ENCODE data around the gene CERCAM.

Gene CERCAM

DNA sequence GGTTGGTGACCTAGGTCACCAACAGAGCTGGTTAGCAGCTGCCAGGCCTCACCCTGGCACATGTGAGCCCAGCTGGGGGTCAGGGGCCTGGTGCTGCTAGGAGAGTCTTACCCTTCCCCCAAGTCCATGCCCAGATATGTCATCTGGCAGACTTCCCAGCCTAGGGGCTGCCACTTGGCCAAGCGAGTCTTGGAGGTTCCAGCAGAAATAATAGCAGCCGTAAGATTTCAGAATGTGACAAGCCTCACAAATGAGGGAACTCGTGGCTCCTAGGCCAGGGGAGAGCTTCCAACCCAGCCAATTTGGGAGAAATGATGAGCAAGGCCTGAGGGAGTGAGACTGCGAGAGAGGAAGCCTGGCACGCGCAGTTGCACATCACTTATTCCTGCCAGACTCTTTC, 38.4 kb upstream of the CERCAM start:
- no peak for DNase-seq (ENCODE audit: low read depth)
- TF ChIP-seq, protein P1, sequence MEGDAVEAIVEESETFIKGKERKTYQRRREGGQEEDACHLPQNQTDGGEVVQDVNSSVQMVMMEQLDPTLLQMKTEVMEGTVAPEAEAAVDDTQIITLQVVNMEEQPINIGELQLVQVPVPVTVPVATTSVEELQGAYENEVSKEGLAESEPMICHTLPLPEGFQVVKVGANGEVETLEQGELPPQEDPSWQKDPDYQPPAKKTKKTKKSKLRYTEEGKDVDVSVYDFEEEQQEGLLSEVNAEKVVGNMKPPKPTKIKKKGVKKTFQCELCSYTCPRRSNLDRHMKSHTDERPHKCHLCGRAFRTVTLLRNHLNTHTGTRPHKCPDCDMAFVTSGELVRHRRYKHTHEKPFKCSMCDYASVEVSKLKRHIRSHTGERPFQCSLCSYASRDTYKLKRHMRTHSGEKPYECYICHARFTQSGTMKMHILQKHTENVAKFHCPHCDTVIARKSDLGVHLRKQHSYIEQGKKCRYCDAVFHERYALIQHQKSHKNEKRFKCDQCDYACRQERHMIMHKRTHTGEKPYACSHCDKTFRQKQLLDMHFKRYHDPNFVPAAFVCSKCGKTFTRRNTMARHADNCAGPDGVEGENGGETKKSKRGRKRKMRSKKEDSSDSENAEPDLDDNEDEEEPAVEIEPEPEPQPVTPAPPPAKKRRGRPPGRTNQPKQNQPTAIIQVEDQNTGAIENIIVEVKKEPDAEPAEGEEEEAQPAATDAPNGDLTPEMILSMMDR (IDR thresholded peaks at IDR 0.05; ENCODE audit: control insufficient read depth, extremely low read depth, insufficient read depth): no peak
- H3K4me3 ChIP-seq (ENCODE audit: low read depth, low read length): no peak overlapping the region

DNA sequence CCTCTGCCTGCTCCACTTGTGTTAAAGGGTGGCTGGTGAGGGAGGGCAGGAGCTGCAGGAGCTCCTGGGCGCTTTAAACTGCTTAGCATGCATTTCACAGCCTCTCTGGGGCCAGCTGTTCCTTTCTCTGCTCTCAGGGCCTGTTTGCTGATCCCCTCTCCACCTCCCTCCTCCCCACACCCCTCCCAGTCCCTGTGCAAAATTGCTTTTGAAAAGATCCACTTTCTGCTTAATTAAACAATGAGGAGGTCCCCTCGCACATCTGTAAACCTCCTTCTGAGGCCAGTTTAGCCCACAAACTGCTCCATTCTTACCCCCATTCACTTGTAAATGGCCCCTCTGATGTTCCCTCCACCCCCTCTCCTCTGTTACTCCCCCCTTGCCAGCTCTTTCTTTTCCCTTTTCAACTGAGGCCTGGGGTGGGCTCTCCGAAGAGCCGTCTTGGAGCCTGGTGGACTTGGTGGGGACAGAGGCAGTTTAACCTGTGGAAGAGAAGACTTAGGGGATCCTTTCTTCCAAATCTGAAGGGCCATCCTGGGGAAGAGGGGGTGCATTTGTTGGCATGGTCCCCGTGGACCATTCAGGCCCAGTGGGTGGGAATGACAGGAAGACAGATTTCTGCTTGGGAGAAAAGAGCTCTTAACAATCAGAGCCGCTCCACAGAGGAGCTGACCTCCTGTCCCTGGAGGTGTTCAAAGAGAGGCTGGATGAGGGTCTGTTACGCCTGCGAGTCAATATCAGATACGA, 37.5 kb upstream of the CERCAM start:
- no peak overlapping the region for H3K4me3 ChIP-seq (ENCODE audit: low read depth, low read length)
- no peak for DNase-seq (ENCODE audit: low read depth)

DNA sequence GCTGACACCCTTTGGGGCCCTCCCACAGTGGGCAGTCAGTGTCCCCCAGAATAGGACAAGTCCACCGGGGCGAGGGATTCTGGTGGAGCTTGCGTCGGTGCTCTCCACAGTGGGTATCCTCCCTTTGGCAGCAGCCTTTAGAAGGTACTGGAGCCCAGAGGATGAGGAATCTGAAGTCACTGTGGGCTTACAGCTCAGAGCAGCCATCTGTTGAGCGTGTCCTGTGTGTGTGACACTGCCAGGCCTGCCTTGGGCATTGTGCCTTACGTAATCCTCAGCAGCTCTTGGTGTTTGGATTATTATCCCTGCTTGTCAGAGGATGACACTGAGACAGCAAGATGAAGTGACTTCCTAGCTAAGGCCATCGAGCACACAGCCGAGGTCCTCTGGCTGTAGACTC, 36.9 kb upstream of the CERCAM start:
- TF ChIP-seq, protein P1 (IDR thresholded peaks at IDR 0.05; ENCODE audit: control insufficient read depth, extremely low read depth, insufficient read depth): no peak
- no peak for DNase-seq (ENCODE audit: low read depth)
- no peak overlapping the region for H3K4me3 ChIP-seq (ENCODE audit: low read depth, low read length)

More for the DNA sequence above, 37.5 kb upstream of the CERCAM start:
- TF ChIP-seq, protein P1 (IDR thresholded peaks at IDR 0.05; ENCODE audit: control insufficient read depth, extremely low read depth, insufficient read depth): no peak

DNA sequence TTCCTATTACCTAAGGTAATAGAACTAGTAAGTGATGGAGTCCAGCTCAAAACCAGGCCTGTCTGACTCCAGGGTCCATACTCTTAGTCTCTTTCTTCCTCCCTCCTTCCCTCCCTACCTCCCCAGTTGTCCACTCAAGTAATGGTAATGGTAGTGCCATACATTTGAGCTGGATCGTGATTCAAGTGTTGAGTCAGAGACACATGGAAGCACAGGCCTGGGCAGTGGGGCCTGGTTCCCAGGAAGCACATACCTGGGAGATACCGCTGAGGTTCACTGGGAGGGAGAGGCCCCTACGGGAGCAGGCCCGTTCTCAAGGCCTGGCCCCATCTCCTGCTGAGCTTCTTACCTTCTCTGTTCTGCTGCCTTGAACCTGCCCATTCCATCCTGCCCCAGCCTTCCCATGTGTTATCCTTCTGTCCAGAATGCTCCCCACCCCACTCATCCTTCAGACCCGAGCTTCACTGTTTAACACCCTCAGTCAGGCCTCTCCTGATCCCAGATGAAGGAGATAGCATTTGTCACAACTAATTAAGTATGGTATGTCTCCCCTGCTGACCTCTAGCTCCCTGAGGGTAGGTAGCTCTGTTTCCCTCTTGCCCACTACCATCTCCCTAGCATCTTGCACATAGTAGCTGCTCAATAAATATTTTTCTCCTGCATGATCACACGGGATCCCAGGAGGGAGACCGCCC, 35.7 kb upstream of the CERCAM start:
- DNase-seq (ENCODE audit: low read depth): no peak
- TF ChIP-seq, protein P1 (IDR thresholded peaks at IDR 0.05; ENCODE audit: control insufficient read depth, extremely low read depth, insufficient read depth): no peak
- H3K4me3 ChIP-seq (ENCODE audit: low read depth, low read length): no peak overlapping the region

DNA sequence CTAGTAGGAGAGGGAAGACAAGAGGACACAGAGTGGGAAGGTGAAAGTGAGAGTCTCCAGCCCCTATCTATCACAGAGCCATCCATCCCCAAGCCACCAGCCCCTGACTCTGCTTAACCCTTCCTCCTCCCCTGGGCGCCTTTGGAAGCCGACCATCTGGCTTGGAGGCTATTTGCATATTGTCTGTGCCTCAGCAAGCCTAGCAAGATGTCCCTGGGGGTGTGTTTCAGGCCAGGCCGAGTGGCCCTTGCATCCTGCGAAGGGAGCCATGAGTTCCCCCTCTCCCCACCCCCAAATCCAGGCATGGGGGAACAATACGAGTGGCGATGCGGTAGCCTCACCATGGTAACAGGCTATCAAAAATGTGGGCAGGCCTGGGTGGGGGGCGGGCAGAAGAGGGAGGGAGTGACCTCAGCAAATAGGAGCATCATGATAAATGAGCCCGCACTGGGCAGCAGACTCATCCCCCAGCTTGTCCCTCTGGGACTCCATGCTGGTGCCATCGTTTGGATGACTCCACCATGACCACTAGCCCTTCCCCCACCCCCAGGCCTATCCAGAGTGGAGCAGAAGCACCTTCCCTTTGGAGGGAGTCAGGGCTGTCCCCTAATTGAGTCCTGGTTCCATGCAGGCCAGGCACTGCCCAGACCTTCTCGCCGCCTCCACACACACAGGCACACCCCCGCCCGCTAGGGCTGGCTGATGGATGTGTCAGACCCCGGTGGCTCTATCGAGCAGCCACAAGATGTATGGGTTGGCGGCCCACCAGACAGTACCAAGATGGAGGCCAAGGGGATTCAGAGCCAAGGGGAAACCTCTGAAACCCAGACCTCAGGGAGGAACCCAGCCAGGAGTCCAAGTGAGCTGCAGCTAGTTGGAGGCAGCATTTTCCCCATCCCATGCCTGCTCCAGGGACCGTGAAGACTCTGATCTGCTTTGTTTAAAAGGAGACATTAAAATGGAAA, 34.9 kb upstream of the CERCAM start:
- H3K4me3 ChIP-seq (ENCODE audit: low read depth, low read length): no peak overlapping the region
- TF ChIP-seq, protein P1 (IDR thresholded peaks at IDR 0.05; ENCODE audit: control insufficient read depth, extremely low read depth, insufficient read depth): no peak
- DNase-seq (ENCODE audit: low read depth): no peak

DNA sequence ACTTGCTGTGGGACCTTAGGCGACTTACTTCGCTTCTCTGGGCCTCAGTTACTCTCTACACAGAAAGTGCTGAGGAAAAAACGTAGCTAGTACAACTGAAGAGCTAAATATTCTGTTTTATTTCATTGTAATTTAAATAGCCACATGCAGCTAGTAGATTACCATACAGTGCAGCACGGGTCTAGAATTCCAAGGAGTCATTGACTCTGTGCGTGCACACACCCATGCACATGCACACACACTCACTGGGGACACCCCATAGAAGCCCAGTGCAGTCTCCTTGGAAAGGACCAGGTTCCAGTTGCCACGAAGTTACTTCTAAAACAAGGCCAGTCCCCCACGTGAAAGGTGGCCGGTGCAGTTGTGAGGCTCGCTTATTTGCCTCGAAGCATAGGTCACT, 32.5 kb upstream of the CERCAM start:
- DNase-seq (ENCODE audit: low read depth): no peak
- TF ChIP-seq, protein P1 (IDR thresholded peaks at IDR 0.05; ENCODE audit: control insufficient read depth, extremely low read depth, insufficient read depth): no peak
- H3K4me3 ChIP-seq (ENCODE audit: low read depth, low read length): no peak overlapping the region

Measured in LNCaP clone FGC (cell line).